HG03103 (cell line): ENCODE data around the gene YBEY.

Experiments
- ATAC-seq: cut with Tn5 transposase; IDR thresholded peaks from one replicate; pipeline ENCODE4 v1.9.1; 2021; ENCODE audit warnings: low read depth; ENCODE audit not compliant: unreplicated experiment

YBEY gene

DNA sequence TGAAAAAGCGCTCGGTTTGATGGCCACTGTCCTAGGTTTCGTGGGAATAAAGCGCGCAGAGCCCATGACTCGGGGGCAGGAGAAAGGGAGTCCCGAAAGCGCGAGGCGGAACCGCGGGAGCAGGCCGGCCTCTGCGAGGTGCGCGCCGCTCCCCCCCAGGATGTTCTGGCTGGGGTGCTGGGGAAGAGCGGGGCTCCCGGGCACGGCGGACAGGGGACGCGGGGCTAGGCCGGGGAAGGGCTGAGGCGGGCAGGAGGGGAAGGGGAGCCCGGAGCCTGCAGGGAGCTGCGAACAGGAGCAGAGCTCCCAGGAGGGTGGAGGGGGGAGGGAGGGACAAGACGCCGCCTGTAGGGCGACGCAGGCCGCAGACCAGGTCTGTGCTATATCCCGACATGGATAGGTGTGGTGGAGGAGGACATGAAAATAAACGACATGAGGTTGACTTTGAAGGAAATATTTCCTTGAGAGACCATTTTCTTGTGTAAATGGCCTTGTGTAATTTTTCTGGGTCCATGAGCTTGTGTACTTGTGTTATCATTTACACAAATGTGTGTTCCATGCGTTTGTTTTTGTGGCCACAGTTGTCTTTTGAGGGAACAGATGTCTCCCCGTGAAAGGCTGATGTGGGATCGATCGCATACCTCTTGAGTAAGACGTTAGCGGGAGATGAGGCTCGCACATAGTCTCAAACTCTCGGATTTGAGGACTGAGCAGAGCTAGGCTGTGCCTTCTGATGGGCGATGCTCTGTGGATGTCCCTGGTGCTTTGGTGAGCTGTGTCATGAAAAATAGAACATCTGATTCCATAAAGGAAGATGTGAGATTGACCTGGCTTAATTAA lies 39.2 kb downstream of the YBEY start:
- ATAC-seq, result no peak

DNA sequence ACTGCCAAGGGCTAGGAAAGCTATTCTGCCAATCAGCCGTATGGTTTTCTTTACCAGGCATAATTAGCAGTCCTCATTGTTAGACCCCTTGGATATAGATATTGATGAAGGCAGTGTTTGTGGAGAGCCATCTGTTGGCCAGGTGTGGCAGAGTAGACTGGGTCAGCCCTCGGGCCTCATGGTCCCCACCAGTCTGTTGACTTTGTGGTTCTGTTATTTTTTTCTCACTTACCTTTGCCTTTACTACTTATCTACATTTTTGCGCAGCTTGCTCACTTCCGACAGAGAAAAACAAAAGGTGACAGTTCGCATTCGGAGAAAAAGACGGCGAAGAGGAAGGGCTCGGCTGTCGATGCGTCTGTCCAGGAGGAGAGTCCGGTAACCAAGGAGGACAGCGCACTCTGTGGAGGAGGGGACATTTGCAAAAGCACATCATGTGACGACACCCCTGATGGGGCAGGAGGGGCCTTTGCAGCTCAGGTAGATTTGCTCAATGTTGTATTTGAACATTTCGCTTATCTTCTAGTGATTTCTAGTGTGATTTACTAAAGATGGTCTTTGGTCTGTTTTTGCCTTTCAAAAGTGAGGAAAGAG lies 40.1 kb downstream of the YBEY start:
- no peak for ATAC-seq

DNA sequence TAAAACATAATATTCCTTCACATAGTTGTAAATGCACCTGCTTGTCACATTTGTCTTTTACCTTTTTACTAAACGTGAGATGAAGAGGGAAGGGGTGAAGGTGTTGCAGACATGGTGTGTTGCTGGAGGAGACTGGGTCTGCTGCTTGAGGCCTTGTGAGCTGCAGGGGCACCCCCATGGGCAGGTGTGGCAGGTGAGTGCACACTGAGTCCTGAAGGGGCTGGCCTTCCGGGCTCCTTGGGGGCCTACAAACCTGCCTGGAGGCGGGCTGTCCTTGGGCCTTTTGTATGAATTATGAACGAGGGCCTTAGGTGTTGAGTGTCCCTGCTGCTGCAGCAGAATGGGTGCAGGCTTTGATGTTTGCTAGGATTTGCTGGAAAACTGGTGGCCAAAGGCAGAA lies 41.6 kb downstream of the YBEY start:
- no peak for ATAC-seq

DNA sequence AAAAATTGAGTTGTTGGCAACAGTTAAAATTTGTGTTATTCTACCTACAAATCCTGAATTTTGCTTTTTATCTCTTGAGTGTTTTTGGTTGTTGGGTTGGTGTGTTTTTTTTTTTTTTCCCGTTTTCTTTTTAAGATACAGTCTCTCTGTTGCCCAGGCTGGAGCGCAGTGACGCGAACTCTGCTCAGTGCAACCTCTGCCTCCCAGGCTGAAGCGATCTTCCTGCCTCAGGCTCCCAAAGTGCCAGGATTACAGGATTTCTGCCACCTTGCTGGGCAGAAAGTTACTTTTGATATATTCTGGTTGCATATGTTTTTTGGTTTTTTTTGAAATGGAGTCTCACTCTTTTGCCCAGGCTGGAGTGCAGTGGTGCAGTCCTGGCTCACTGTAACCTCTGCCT lies 42.0 kb downstream of the YBEY start:
- ATAC-seq, result no peak

DNA sequence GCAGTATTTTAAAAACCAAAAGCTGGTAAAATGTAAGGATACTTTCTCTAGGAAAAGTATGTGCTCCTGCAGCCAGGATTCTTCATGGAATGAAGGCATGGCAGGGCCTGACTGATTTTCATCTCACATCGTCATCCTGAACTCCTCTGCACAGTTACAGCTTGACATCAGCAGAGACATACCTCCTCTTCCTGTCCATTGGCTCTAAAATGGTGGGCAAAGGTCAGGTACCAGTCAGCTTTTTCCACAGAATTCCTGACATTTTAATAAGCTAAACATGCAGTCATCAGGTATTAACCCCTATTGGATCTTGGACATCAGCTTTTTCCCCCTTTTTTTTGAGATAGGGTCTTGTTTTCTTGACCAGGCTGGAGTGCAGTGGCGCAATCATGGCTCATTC lies 43.7 kb downstream of the YBEY start:
- ATAC-seq, result no peak

DNA sequence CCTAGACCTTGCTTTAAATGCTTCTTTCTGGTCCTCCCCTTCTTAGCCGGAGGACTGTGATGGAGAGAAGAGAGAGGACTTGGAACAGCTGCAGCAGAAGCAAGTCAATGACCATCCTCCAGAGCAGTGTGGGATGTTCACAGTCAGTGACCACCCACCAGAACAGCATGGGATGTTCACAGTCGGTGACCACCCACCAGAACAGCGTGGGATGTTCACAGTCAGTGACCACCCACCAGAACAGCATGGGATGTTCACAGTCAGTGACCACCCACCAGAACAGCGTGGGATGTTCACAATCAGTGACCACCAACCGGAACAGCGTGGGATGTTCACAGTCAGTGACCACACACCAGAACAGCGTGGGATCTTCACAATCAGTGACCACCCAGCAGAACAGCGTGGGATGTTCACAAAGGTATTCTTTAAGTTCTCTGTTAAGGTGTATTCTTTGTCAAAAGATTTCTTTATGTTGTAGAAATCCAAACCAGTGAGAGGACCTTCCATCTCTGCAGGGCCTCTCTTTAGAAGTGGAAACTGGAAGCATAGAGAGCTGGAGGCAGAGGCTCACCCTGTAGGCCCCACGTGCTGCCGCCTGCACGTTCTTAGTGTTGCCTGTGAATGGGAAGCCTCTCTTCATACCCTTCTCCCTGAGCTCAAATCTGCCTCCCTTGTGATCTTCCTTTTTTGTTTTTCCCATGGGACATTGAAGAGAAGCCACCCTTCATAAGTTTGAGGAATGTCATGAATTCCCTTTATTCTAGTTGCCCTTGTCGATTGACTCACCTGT lies 48.4 kb downstream of the YBEY start:
- no peak for ATAC-seq

DNA sequence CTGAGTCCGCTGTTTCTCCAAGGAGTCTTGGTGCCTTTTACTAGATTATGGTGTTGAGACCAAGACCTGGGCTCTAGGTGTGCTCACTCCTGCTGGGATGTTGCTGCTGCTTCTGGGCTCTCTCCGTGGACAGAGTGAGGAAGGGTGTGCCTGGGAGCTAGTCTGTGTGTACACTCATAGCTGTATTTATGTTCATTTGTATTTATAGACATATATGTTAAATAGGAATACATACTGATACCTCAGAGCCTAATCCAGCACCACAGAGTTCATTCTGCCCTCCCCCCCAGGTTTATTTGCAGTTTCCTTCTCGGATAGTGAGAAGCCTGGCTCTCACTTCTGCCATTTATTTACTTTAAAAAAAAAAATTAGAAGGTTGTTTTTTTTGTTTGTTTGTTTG lies 50.5 kb downstream of the YBEY start:
- ATAC-seq, result no peak

DNA sequence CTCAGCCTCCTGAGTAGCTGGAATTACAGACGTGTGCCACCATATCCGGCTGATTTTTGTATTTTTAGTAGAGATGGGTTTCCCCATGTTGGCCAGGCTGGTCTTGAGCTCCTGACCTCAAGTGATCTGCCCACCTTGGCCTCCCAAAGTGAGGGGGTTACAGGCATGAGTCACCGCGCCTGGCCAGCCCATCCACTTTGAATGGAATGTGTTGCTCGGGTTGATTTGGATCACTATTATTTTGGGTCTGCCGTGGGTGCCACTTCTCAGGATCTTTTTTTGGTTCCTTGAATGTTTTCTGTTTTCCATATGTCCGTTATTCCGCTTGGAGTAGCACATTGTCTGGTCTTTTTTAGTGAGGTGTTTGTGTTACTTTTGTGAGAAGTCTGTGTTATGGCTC lies 54.9 kb downstream of the YBEY start:
- no peak for ATAC-seq

DNA sequence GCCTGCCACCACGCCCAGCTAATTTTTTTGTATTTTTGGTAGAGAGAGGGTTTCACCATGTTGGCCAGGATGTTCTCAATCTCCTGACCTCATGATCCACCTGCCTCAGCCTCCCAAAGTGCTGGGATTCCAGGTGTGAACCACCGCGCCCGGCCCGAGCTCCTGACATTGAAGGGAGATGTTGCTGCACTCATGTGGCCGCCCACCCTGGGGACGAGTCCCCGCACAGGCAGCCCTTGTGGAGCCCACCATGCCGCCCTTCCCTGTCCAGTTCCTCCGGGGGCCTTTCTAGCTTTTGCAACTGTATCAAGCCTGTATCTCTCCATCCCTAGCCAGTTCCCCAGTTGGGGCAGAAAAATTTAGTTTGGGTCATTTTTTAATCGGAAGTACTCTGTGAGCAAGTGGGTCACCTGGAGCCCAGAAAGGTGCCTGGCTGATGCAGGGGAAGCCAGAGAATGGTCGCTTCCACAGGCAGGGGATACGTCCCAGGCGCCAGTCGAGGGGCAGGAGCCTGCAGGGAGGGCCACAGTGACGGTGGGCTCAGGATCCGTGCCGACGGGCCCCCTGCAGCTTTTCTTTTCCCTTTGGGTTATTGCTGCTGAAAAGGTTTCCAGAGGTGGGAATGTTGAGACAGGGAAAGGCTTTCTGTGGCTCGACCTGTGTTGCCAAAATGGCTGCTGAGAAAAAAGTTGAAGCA lies 58.2 kb downstream of the YBEY start:
- no peak for ATAC-seq

DNA sequence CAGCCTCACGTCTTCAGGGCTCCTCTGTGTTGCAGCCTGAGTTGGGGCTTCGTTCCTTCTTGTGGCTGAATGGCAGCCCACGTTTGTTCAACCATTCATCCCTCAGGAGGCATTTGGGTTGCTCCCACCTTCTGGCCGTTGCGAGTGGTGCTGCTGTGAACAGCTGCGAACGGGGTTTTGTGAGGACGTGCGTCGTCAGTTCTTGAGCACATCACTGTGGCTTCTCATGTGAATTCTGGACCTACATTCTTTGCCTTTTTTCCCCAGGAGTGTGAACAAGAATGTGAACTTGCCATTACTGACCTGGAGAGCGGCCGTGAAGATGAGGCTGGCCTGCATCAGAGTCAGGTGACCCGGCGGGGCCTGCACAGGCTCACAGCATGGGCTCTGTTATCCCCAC lies 59.7 kb downstream of the YBEY start:
- no peak for ATAC-seq

DNA sequence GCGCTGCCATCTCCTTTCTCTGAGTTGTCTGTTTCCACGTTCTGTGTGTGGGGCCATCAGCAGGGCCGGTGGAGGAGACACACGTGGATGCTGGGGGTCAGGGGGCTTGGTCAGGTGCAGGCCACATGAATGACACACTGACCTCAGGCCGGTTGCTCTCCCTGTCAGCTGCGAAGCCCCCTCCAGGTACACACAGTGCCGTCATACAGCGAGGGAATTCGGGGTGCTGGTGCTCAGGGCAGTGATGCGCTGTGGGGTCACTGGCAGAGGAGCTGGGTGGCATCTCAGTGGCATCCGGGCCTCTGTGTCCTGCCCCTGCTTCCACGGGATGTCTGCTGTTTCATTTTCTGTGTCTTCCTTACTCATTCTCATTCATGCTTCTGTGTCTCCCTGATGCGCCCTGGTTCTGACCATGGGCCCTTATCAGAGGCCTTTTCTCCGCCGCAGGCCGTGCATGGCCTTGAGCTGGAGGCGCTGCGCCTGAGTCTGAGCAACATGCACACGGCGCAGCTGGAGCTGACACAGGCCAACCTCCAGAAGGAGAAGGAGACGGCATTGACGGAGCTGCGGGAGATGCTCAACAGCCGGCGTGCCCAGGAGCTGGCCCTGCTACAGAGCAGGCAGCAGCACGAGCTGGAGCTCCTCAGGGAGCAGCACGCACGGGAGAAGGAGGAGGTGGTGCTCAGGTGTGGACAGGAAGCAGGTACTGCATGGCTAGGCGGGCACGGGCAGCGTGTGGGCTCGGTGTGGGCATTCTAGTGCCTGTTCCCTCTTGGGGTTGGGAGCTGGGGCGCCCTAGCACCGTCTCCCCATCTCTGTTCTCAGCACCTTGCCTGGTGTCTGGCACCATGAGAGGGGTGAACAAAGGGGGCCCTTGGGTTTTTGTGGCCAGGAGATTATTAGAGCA lies 60.4 kb downstream of the YBEY start:
- no peak for ATAC-seq

DNA sequence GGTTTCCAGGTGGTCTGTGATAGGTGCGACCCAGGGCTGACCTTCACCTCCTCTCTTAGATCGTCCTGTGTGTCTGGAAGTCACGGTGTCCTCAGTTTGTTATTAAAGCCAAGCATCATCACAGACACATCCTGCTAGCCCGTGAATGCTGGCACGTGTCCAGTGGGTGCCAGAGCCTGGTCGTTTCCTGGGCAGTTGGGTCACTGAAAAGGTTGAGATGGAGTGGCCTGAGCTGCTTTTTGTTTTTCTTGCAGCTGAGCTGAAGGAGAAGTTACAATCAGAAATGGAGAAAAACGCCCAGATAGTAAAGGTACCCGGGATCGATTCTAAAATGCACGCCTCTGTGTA lies 61.0 kb downstream of the YBEY start:
- no peak for ATAC-seq
